Measurements from ENCODE around the gene ZP1. TPM values are rescaled to one million over a fixed set of nuclear protein-coding genes. Genes with fewer than 3 reads are reported as not detected.

The ZP1 gene
- total RNA-seq, 1 experiment from 2014 or later, result not detected

- no peak for TF ChIP-seq IRF1 (CRISPR knock-in tag; IDR thresholded peaks at IDR 0.05)
- no peak for TF ChIP-seq MLX (CRISPR knock-in tag; IDR thresholded peaks at IDR 0.05)
- TF ChIP-seq HMGA2 (CRISPR knock-in tag; IDR thresholded peaks at IDR 0.05), result no peak
- TF ChIP-seq GRHL2 (CRISPR knock-in tag; IDR thresholded peaks at IDR 0.05; ENCODE audit: insufficient replicate concordance, severe bottlenecking), result no peak
- TF ChIP-seq ELF4 (CRISPR knock-in tag; IDR thresholded peaks at IDR 0.05; ENCODE audit: low read depth), result no peak
Measured at GRCh38 chr11:60831501-60832079, 35.8 kb upstream of the ZP1 start (continued).

GRCh38 chr11:60834742-60835533, 32.4 kb upstream of the ZP1 start:
- ATAC-seq (no peak), DNase-seq (ENCODE audit: low spot score) (no peak)
- CTCF ChIA-PET, result interaction anchor here (5.4 kb wide), 1 partner anchor 53 kb away, joined by 57 read pairs; no protein-coding TSS in a partner anchor
- no peak for TF ChIP-seq GTF2I (CRISPR knock-in tag; conservative IDR thresholded peaks at IDR 0.05)
- TF ChIP-seq ZMAT4 (CRISPR knock-in tag; IDR thresholded peaks at IDR 0.05), result no peak
- no peak for TF ChIP-seq JUN (CRISPR knock-in tag; IDR thresholded peaks at IDR 0.05)
- no peak for TF ChIP-seq HMGXB4 (CRISPR knock-in tag; IDR thresholded peaks at IDR 0.05)
- TF ChIP-seq ZNF512 (CRISPR knock-in tag; IDR thresholded peaks at IDR 0.05; ENCODE audit: borderline replicate concordance), result no peak
- TF ChIP-seq ZBTB21 (CRISPR knock-in tag; IDR thresholded peaks at IDR 0.05; ENCODE audit: borderline replicate concordance), result no peak
- TF ChIP-seq ZNF138 (CRISPR knock-in tag; conservative IDR thresholded peaks at IDR 0.05), result no peak
- no peak for TF ChIP-seq ETV6 (CRISPR knock-in tag; IDR thresholded peaks at IDR 0.05)
- Mint-ChIP-seq H3K9me3 (no peaks in the 10 kb centered on the region), H3K27me3 (ENCODE audit: low read depth) (peaks cover 13% of the 10 kb centered on the region), H3K27ac (no peak overlapping the region), H3K4me3 (no peak overlapping the region), H3K36me3 (no peaks in the 10 kb centered on the region), H3K4me1 (no peaks in the 10 kb centered on the region)
- POLR2A ChIA-PET, result no interaction called here

- POLR2A ChIA-PET, result no interaction called here
- H3K36me3 Mint-ChIP-seq, result no peaks in the 10 kb centered on the region
- ATAC-seq (no peak), DNase-seq (ENCODE audit: low spot score) (no peak)
- TF ChIP-seq EMX1 (CRISPR knock-in tag; IDR thresholded peaks at IDR 0.05), result no peak
- H3K9me3 Mint-ChIP-seq, result no peaks in the 10 kb centered on the region
- H3K4me1 Mint-ChIP-seq, result no peaks in the 10 kb centered on the region
- H3K27me3 Mint-ChIP-seq (ENCODE audit: low read depth), result peaks cover 13% of the 10 kb centered on the region
- CTCF ChIA-PET, result interaction anchor here (2.7 to 5.4 kb wide), 2 partner anchors 52 to 64 kb away, joined by 9 to 57 read pairs; no protein-coding TSS in a partner anchor
- H3K4me3 Mint-ChIP-seq, result no peak overlapping the region
- H3K27ac Mint-ChIP-seq, result no peak overlapping the region
Measured at GRCh38 chr11:60835534-60835846, 31.9 kb upstream of the ZP1 start.
